Measurements from ENCODE around the gene PPP1R15A.
"Not testable (repeated sequence)": the region's sequence is repeated elsewhere in the genome, so short reads cannot be mapped to it uniquely, and the experiment has no call there.

The PPP1R15A gene

DNA sequence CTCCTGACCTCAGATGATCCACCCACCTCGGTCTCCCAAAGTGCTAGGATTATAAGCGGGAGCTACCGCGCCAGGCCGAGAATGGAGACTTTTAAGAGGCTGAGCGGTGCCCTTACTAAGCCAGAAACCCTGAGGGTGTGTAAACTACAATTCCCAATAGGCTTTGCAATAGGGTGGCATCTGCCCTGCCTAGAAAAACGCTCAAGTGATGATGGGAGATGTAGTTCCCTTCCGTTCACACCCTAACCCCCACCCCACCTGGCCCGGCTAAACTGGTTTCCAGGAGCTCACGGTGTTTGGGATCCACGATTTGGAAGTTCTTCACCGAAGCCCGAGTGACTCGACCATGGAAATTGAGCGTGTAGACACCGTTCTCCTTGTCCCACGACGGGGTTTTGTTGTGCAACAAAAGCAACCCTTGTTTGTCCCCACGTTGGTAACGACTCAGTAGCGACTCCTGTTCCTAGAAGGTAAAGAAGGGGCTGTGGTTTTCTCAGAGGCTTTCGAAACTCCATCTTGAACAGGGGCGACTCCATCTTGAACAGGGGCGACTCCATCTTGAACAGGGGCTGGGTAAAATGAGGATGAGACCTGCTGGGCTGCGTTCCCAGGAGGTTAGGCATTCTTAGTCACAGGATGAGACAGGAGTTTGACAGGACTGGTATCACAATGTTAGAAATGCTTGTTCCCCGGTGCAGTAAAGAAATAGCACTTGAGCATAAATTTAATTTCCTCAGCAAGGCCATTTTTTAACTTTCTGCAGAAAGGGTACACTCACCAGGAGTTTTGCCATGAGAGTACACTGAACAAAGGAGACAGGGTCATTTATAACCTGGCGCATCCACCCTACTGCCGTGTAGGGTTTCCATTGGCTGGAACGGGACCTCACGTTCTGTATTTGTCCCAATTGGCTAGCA lies 9.8 kb downstream of the PPP1R15A start:
- DNase-seq (ENCODE audit: low spot score) = peak; percentile 31

DNA sequence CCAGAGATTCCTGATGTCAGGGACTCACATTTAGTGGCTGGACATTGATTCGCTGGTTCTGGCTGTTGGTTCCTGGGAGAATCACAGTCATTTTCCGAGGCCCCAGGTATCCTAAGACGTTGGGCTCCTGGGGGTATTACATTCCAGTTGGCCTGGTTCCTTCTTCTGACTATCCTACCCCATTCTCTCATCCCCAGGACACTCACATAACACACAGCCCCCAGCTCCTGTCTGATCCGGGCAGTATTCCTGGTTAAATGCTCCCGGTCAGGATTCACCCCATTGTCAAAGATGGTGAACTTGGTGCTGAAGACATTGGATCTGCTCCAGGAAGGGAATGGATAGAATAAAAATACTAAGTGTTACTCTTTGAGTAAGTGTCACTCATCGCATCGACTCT lies 11.5 kb downstream of the PPP1R15A start:
- DNase-seq (ENCODE audit: low spot score) = no peak

DNA sequence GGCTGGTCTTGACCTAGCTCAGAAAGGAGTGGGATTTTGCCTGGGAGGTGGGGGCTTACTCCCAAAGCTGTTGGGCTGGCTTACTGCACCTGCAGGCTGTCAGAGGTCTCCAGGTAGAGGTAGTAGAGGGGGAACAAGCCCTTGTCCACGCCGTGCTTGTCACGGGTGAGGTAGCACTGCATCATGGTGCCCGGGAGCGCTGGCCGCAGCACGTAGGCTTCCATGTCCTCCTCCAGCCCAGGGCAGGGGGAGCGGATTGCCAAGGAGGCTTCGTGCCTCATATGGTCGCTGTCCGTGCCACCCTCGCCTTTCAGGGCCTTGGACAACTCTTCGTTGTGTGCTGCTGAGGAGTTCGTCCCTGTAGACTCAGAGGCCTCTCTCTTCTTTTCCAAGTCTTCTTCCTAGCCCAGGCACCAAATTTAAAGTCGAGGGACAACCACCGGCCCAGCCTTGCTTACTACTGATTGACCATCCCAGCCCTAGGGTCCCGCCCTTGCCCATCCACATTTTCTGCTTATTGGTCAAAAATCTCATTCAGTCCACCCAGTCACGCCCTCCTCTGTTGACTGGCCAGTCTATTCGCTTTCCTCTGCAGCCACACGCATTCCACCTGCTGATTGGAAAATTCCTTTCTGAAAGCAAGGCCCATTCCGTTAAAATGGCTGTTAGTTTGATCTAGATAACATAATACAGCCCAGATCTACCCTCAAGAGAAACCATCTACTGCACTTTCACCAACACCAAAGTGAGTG lies 15.8 kb downstream of the PPP1R15A start:
- DNase-seq (ENCODE audit: low spot score) = no peak

DNA sequence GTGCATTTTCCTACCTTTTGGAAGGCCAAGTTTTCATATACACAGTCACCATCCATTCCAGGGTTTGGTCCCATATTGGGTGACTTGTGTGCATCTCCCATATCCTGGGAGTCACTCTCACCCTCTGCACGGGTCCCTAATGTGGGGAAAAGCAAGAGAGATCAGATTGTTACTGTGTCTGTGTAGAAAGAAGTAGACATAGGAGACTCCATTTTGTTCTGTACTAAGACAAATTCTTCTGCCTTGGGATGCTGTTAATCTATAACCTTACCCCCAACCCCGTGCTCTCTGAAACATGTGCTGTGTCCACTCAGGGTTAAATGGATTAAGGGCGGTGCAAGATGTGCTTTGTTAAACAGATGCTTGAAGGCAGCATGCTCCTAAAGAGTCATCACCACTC lies 17.3 kb downstream of the PPP1R15A start:
- not testable (repeated sequence) for DNase-seq (ENCODE audit: low spot score)

DNA sequence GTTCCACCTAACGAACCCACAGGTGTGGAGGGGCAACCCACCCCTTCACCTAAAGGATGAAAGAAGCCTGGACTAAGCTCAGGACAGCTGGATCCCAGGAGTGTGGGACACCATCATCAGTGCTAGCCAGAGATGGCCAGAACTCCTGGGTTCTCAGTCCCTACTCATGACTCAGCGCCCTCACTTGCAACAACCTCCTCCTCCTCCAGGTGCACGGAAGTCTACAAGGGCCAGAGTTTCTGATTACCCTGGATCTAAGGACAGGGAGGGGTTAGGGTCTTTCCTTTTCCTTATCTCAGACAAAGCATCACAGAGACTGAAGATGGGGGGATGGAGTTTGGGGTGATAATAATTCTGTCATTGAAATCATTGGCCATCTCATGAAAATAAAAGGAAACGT lies 18.3 kb downstream of the PPP1R15A start:
- DNase-seq (ENCODE audit: low spot score) = no peak

DNA sequence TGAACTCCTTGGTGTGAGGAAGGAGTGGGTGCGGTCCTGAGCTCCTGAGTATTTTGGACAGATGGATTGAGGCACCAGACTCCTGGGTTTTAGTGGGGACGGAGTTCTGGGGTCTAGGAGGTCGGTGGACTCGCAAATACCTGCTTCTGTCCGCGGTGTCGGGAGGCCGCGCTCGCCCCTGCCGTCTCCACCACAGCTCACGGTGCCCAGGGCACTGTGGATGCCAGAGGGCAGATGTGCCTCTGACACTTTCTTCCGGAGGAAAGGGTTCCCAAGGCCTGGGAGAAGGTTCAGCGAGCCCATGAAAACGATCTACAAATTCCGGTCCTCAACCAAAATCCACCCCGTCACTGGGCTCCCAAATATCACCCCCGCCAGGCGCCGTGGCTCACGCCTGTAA lies 23.0 kb downstream of the PPP1R15A start:
- no peak for DNase-seq (ENCODE audit: low spot score)

DNA sequence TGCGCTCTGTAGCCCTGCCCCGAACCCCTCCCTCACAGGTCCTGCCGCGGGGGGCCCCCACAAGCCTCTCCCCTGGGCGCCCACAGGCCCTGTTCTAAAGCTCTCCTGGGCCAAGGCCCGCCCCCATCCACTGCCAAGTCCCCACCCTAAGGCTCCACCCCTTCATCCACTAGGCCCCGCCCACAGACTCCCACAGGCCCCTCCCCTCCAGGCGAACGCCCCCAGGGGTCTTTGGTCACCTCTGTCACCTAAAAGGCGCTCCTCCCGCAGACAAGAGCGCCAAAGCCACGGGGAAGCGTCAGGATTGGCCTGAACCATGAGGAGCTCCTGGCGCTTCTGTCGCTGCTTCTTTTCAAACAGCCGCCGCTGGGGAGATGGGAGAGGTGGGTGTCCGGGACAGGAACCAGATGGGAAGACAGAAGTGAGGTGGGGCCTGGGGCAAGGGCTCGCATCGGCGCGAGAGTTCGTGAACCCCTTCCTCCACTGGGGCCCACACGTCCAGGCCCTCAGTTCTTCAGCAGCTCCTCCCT lies 24.0 kb downstream of the PPP1R15A start:
- DNase-seq (ENCODE audit: low spot score) = peak; percentile 63

DNA sequence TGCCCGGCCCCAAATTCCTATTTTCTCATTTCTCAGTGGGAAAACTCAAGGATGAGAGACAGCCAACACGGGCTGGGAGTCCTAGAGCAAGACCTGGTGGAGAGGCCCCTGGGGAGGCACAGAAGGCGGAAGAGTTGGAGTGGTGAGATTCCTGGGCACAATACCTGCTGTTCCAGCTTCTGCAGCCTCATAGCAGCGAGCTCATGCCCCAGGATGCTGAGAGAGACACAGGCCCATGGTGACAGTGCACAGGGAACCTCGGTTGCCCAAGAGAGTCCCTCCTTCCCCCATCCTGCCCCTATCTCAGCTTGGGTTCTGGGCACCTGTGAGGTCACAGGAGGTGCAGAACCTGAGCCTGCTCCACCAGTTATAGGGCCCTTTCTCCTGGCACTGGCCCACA lies 25.0 kb downstream of the PPP1R15A start:
- DNase-seq (ENCODE audit: low spot score) = no peak

DNA sequence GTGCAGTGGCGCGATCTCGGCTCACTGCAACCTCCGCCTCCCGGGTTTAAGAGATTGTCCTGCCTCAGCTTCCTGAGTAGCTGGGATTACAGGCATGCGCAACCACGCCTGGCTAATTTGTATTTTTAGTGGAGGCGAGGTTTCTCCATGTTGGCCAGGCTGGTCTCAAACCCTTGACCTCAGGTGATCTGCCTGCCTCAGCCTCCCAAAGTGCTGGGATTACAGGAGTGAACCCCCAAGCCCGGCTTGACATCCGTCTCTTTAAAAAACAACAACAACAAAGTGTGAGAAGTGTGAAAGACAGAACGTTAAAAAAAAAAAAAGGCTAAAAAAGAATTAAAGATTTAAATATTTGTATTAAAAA lies 27.1 kb downstream of the PPP1R15A start:
- DNase-seq (ENCODE audit: low spot score) = not testable (repeated sequence)

DNA sequence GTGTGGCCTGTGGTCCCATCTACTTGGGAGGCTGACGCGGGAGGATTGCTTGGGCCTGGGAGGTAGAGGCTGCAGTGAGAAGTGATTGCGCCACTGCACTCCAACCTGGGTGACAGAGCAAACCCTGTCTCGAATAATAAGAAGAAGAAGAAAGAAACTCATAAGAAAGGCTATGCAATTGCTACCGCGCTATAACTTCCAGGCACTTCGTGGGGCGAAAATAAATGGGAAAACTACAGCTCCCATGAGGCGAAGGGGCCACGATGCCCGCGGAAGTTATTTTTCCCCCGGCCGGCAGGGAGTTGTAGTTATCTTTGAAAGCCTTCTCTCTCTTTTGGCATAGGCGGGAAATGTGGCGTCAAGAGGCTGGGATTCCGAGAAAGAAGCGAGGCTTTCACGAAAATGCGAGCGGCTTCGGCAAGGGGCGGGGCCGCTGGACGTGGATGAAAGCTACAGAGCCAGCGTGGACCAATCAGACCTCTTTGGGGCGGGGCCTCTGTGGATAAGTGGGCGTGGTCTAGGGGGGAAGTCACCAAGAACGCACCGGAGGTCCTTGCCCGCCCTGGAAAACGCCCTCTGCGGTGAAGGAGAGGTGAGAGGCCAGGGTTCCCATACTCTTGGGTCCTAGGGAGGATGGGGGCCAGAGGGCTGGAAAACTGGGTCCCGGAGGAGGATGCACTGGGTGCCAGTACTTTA lies 27.7 kb downstream of the PPP1R15A start, which contains the start of gene NUCB1:
Gene NUCB1 (plus strand): TSS at position 532 of the 696 bp plus-strand sequence. CDS start 485 bp downstream, outside the sequence.
- peak; percentile 100 for DNase-seq (ENCODE audit: low spot score)

DNA sequence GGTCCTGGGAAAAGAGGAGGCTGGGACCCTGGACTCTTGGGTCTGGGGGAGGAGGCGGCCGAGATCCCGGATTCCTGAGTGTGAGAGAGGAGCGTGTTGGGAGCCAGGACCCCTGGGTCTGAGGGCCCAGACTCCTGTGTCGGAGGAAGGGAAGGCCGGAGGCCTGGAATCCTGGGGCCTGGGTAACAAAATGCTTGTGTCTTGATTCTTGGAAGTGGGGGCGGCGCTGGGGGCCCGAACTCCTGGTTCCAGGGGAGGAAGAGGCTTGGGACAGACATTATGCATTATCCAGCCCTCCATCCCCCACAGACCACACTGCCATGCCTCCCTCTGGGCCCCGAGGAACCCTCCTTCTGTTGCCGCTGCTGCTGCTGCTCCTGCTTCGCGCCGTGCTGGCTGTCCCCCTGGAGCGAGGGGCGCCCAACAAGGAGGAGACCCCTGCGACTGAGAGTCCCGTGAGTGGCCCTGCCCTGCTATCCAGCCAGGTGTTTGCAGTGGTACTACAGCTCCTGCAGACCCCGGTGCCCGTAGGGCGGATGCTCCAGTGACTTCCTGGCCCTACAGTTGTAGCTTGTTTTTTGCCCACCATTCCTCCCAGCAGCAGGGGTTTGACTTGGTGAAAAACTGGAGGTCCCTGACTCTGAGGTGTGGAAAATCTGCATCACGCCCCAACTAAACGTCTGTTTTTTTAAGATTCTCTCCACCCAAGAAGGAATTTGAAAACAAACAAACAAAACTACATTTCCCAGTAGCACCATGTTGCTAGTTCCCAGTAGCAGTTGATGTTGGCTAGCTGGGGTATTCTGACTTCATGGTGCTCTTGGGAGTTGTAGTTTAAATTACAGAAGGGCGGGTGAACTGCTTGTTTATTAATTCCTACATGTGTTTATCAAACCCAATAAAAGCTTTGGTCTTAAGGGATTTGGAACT lies 28.5 kb downstream of the PPP1R15A start:
- peak; percentile 61 for DNase-seq (ENCODE audit: low spot score)

DNA sequence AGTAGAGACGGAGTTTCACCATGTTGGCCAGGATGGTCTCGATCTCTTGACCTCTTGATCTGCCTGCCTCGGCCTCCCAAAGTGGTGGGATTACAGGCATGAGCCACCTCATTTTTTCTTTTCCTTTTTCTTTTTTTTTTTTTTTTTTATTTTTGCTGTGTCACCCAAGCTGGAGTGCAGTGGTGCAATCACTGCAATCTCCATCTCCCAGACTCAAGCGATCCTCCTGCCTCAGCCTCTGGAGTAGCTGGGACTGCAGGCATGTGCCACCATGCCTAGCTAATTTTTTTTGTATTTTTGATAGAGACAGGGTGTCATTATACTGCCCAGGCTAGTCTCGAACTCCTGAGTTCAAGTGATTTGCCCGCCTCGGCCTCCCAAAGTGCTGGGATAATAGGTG lies 30.1 kb downstream of the PPP1R15A start:
- not testable (repeated sequence) for DNase-seq (ENCODE audit: low spot score)

DNA sequence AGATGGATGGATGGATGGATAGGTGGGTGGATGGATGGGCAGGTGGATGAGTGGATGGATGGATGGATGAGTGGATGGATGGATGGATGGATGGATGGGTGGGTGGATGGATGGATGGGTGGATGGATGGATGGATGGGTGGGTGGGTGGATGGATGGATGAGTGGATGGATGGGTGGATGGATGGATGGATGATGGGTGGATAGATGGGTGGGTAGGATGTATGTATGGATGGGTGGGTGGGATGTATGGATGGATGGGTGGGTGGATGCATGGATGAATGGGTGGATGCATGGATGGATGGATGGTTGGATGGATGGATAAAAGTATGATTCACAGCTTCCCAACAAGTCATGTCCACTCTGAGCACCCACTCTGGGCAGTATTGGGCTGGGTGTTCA lies 31.6 kb downstream of the PPP1R15A start:
- not testable (repeated sequence) for DNase-seq (ENCODE audit: low spot score)

DNA sequence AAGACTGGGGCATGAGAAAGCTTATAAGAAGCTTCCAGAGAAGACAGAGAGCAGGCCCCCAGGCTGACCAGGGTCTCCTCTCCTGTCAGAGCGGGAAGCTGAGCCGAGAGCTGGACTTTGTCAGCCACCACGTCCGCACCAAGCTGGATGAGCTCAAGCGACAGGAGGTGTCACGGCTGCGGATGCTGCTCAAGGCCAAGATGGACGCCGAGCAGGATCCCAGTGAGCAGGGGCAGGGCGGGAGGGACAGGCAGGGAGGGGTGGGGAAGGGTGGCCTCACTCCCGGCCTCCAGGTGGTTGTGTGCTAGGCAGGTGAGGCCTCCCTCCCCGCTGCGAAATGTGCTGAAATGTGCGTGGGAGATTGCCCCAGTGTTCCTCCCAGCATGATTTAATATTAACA lies 33.4 kb downstream of the PPP1R15A start:
- no peak for DNase-seq (ENCODE audit: low spot score)

DNA sequence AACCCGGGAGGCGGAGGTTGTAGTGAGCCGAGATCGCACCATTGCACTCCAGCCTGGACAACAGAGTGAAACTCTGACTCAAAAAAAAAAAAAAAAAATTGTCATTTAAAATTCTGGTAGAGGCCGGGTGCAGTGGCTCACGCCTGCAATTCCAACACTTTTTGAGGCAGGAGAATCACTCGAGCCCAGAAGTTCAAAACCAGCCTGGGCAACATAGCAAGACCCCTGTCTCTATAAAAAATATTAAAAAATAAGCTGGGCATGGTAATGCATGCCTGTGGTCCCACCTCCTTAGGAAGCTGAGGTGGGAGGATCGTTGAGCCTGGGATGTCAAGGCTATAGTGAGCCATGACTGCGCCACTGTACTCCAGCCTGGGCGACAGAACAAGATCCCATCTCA lies 34.1 kb downstream of the PPP1R15A start:
- no peak for DNase-seq (ENCODE audit: low spot score)

DNA sequence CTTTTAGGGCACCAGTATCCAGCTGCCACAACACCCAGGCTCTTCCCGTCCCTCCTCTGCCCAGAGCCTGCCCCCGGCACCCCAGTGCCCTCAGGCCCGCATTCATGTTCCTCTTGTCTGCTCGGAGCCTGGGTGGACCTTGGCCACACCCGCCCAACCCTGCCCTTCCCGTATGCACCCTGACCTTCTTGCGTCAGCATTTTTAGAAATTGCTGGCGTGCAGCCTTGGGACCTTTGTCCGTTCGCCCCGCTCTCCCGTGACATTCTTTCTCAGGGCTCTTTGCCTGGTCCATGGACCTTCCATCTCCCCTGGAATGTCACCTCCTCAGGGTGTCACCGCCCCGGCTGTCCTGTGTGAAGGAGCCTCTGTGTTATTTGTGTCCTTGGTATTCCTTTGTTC lies 35.5 kb downstream of the PPP1R15A start:
- no peak for DNase-seq (ENCODE audit: low spot score)

DNA sequence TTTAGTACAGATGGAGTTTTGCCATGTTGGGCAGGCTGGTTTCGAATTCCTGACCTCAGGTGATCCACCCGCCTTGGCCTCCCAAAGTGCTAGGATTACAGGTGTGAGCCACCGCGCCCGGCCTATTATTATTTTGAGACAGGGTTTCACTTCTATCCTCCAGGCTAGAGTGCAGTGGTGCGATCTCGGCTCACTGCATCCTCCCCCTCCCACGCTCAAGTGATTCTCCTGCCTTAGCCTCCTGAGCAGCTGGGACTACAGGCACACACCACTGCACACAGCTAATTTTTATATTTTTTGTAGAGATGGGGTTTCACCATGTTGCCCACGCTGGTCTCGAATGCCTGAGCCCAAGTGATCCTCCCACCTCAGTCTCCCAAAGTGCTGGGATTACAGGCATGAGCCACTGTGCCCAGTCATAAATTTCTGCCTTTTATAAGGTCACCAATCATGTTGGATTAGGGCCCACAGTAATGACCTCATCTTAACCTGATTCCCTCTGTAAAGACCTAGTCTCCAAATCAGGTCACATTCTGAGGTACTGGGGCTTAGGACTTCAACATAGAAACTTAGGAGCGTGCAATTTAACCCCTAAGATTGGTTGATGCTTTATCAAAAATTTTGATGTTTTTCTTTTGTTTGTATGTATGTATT lies 37.3 kb downstream of the PPP1R15A start:
- DNase-seq (ENCODE audit: low spot score) = not testable (repeated sequence)

DNA sequence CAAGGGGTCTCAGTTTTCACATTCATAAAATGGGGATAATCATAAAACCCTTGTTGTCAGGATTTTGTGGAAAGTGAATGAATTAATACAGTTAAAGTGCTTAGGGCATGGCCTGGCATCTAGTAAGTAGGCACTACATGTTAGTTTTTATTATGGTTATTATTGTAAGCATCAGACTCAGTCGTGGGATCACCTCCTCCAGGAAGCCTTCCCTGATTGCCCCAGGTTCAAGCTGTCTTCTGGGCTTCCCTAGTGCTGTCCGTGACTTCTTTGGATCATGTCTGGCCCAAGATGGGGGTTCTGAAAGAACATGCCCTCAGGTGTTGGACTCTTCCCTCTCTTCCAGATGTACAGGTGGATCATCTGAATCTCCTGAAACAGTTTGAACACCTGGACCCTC lies 38.6 kb downstream of the PPP1R15A start:
- no peak for DNase-seq (ENCODE audit: low spot score)

DNA sequence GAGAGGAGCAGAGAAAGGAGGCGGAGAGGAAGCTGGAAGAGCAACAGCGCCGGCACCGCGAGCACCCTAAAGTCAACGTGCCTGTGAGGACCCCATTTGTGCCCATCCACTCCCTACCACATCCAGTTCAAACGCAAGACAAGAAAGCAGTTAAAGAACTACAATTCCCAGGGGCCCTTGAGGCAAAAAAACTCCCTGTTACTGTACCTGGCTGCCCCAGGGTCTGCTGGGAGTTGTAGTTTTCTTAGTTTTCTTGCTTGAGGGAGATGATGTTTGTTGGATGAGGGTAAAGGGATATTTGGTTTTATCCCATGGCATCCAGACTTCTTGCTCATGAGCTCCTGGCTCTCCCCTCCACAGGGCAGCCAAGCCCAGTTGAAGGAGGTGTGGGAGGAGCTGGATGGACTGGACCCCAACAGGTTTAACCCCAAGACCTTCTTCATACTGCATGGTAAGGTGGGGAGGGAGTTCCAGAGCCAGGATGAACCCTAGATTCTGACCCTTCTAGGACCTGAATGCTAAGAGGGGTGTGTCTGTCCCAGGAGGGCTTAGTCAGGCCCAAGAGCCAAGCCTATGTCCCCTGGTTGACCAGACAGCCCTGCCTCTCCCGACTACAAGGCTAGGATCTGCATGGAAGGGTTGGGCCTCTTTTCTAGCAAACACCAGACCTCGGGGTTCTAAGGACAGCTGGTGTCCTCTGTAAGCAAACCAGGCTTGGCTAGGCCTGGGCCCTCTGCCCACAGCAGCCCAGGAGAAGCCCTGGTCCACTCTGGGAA lies 41.1 kb downstream of the PPP1R15A start:
- no peak for DNase-seq (ENCODE audit: low spot score)

DNA sequence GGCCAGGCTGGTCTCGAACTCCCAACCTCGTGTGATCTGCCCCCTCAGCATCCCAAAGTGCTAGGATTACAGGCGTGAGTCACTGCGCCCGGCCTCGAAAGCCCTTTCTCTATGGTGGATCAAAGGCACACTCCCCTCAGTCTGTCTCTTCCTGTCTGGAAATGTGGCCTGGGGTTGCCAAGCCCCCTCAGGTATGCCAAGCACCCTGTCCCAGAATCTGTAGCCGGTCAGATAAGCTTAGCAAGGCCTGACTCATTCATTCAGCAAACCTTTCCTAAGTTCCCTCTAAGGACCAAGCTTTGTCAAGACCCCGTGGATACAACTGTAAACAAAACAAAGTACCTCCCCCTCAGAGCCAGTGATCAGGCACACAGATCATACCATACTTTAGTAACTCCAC lies 42.0 kb downstream of the PPP1R15A start:
- no peak for DNase-seq (ENCODE audit: low spot score)
